Panc1 (cell line): ENCODE results near the gene MTURN. TPM values are rescaled to one million over a fixed set of nuclear protein-coding genes. Genes with fewer than 3 reads are reported as not detected.

Experiments used
- ATAC-seq: fragments of 200-7000 bp; cut with Tn5 transposase; 2 replicates; pipeline ENCODE4 v1.9.1; 2020; ENCODE audit warnings: mild to moderate bottlenecking, moderate library complexity
- BruUV-seq: library from RNA; stranded (reverse); fragments of 400-500 nt; replicated peaks from 2 replicates; lab custom pipeline; 2021; lab: Mats Ljungman, UMichigan
- CTCF ChIA-PET: fragments of 300-600 bp; sonication (Branson Sonifier 250); formaldehyde crosslinking; loops from one replicate; lab custom pipeline; 2022; ENCODE audit warnings: antibody characterized with exemption; lab: Charles Lee
- POLR2A ChIA-PET: fragments of 300-600 bp; sonication (Branson Sonifier 250); formaldehyde crosslinking; loops from one replicate; lab custom pipeline; 2022; ENCODE audit warnings: antibody characterized with exemption; lab: Charles Lee
- DNase-seq: peaks from one replicate; pipeline ENCODE4 v3.0.0-alpha.2; 2010; ENCODE audit warnings: low read depth, low spot score
- H3K27ac ChIP-seq: 2 replicates; pipeline ENCODE4 v1.5.1; 2011; ENCODE audit warnings: mild to moderate bottlenecking, low read length, inconsistent platforms
- H3K27me3 ChIP-seq: fragments of 200-500 bp; sonication (Bioruptor generic); 2 replicates; pipeline ENCODE4 v1.6.0; 2014; ENCODE audit warnings: low read length, inconsistent platforms; ENCODE audit not compliant: control insufficient read depth, insufficient read depth
- H3K36me3 ChIP-seq: fragments of 200-500 bp; sonication (Bioruptor generic); 2 replicates; pipeline ENCODE4 v1.5.1; 2014; ENCODE audit warnings: inconsistent platforms, mild to moderate bottlenecking, low read length, moderate library complexity; ENCODE audit not compliant: control insufficient read depth, insufficient read depth
- H3K4me1 ChIP-seq: 2 replicates; pipeline ENCODE4 v1.5.1; 2011; ENCODE audit warnings: inconsistent platforms, mild to moderate bottlenecking, low read length, moderate library complexity; ENCODE audit not compliant: control insufficient read depth, insufficient read depth
- H3K4me3 ChIP-seq, 2 experiments: 2 replicates each; pipeline ENCODE4 v1.5.1; 2011 to 2012; ENCODE audit warnings: low read depth in 2 of 2, low read length in 2 of 2, mild to moderate bottlenecking in 2 of 2, inconsistent platforms in 1 of 2, moderate library complexity in 1 of 2
- H3K9me3 ChIP-seq: fragments of 200-500 bp; sonication (Bioruptor generic); 2 replicates; pipeline ENCODE4 v1.5.1; 2014; ENCODE audit warnings: low read depth, mild to moderate bottlenecking, inconsistent platforms, low read length, moderate library complexity; ENCODE audit not compliant: control insufficient read depth, insufficient read depth
- CTCF ChIP-seq: fragments of 450-650 bp; IDR thresholded peaks from 2 replicates; pipeline ENCODE4 v1.5.1; 2017; ENCODE audit warnings: mild to moderate bottlenecking
- POLR2AphosphoS5 ChIP-seq: IDR thresholded peaks from 2 replicates; pipeline ENCODE4 v1.6.1; 2012; ENCODE audit warnings: mild to moderate bottlenecking, low read depth, low read length, moderate library complexity
- REST ChIP-seq, 2 experiments: IDR thresholded peaks; 2 replicates each; pipeline ENCODE4 v1.6.1; 2011 to 2012; ENCODE audit warnings: low read depth in 2 of 2, control low read depth in 1 of 2, low read length in 1 of 2, mild to moderate bottlenecking in 1 of 2, moderate library complexity in 1 of 2; ENCODE audit not compliant: insufficient read depth in 1 of 2
- SIN3A ChIP-seq: IDR thresholded peaks from 2 replicates; pipeline ENCODE4 v1.6.1; 2012; ENCODE audit warnings: low read depth, mild to moderate bottlenecking, low read length, moderate library complexity, borderline replicate concordance; ENCODE audit not compliant: insufficient read depth
- TCF7L2 ChIP-seq: IDR thresholded peaks from 2 replicates; pipeline ENCODE4 v1.6.1; 2011; ENCODE audit warnings: mild to moderate bottlenecking, low read depth, low read length, inconsistent platforms
- in situ Hi-C: cut with HindIII; loops from 2 replicates; pipeline ENCODE4 v1.10.0; 2016; ENCODE audit warnings: low sequenced_read_pairs, low pct_unique_long_range_greater_than_20kb
- intact Hi-C: fragments of 100-400 bp; cut with micrococcal nuclease; formaldehyde crosslinking; loops from one replicate; pipeline ENCODE4 v1.10.0; 2022; ENCODE audit not compliant: unreplicated experiment
- total RNA-seq: library from RNA; stranded (reverse); gene quantifications from one replicate; pipeline ENCODE4 v1.2.1, GENCODE V29; 2021; ENCODE audit not compliant: unreplicated experiment

Gene MTURN
- total RNA-seq, 1 experiment from 2014 or later: 1.2 TPM

- ChIA-PET POLR2A (no interaction called here), CTCF (interaction anchor here (1.4 kb wide), 1 partner anchor 8 kb away, joined by 4 read pairs; no protein-coding TSS in a partner anchor)
- no TSS peak for BruUV-seq
- H3K9me3 ChIP-seq: no peaks in the 10 kb centered on the region
- intact Hi-C loops: no loop called here
- H3K4me3 ChIP-seq: no peak overlapping the region
- H3K27me3 ChIP-seq: peaks cover 2% of the 10 kb centered on the region; the same call in 1 of the 2 replicates
- DNase-seq (no peak), ATAC-seq (peak; percentile 50; the same call in 1 of the 2 replicates)
- no peak overlapping the region for H3K27ac ChIP-seq
- TF ChIP-seq POLR2AphosphoS5 (no peak), SIN3A (no peak), TCF7L2 (no peak), CTCF (no peak), REST (IDR thresholded peaks at IDR 0.05; ENCODE audit: insufficient read depth in 1 of 2, low read depth in 2 of 2, low read length in 1 of 2) (no peak)
- no peaks in the 10 kb centered on the region for H3K36me3 ChIP-seq
- in situ Hi-C loops: no loop called here
- no peaks in the 10 kb centered on the region for H3K4me1 ChIP-seq
These were observed 37.7 kb downstream of the MTURN start for GRCh38 chr7:30172451-30172850.

- no peak overlapping the region for H3K27ac ChIP-seq
- H3K4me1 ChIP-seq: no peaks in the 10 kb centered on the region
- H3K9me3 ChIP-seq: no peaks in the 10 kb centered on the region
- 0 out of 2 replicates have a peak, but pooled peaks have one; percentile 11 for TF ChIP-seq CTCF
- TF ChIP-seq REST (IDR thresholded peaks at IDR 0.05; ENCODE audit: insufficient read depth in 1 of 2, low read depth in 2 of 2, low read length in 1 of 2): no peak
- TF ChIP-seq POLR2AphosphoS5: no peak
- DNase-seq (no peak), ATAC-seq (peak; percentile 76)
- peaks cover under 1% of the 10 kb centered on the region; the same call in 1 of the 2 replicates for H3K27me3 ChIP-seq
- in situ Hi-C loops: no loop called here
- POLR2A ChIA-PET: no interaction called here
- H3K4me3 ChIP-seq: no peak overlapping the region
- intact Hi-C loops: no loop called here
- H3K36me3 ChIP-seq: no peaks in the 10 kb centered on the region
- no TSS peak for BruUV-seq
- CTCF ChIA-PET: interaction anchor here (1.4 kb wide), 1 partner anchor 9 kb away, joined by 4 read pairs; no protein-coding TSS in a partner anchor
These were observed 38.5 kb downstream of the MTURN start for GRCh38 chr7:30173058-30173897.
